CD8-positive, alpha-beta memory T cell (primary cell): ENCODE results near the gene ADAM15. TPM values are rescaled to one million over a fixed set of nuclear protein-coding genes. Genes with fewer than 3 reads are reported as not detected.

Experiments
- CTCF ChIA-PET: fragments of 350-600 bp; sonication (Branson Sonifier 250); formaldehyde crosslinking; loops from one replicate; lab custom pipeline; 2021; ENCODE audit warnings: antibody characterized with exemption; lab: Charles Lee
- POLR2A ChIA-PET: fragments of 350-600 bp; sonication (Branson Sonifier 250); formaldehyde crosslinking; loops from one replicate; lab custom pipeline; 2021; ENCODE audit warnings: antibody characterized with exemption; lab: Charles Lee
- DNase-seq, 5 donors: peaks; one replicate each; pipeline versions ENCODE4 v3.0.0 to v3.0.0-alpha.2; 2020 to 2022; ENCODE audit warnings: mixed read lengths in 1 of 5
- H3K27ac ChIP-seq: one replicate; pipeline ENCODE4 v1.7.0; 2013; ENCODE audit warnings: low read depth, mild to moderate bottlenecking, low read length, moderate library complexity
- H3K27me3 ChIP-seq: 2 replicates; pipeline ENCODE4 v1.7.0; 2013; ENCODE audit warnings: low read length, mild to moderate bottlenecking; ENCODE audit not compliant: insufficient read depth, poor library complexity, severe bottlenecking
- H3K36me3 ChIP-seq: 2 replicates; pipeline ENCODE4 v1.7.0; 2013; ENCODE audit warnings: mild to moderate bottlenecking, low read length, moderate library complexity; ENCODE audit not compliant: insufficient read depth
- H3K4me1 ChIP-seq: 2 replicates; pipeline ENCODE4 v1.7.0; 2013; ENCODE audit warnings: mild to moderate bottlenecking, low read length, moderate library complexity; ENCODE audit not compliant: insufficient read depth
- H3K4me3 ChIP-seq: 2 replicates; pipeline ENCODE4 v1.7.0; 2013; ENCODE audit warnings: mild to moderate bottlenecking, low read length
- H3K9me3 ChIP-seq: 2 replicates; pipeline ENCODE4 v1.7.0; 2013; ENCODE audit warnings: mild to moderate bottlenecking, low read length
- H3K27ac Mint-ChIP-seq, 8 donors: one replicate each; pipeline ENCODE4 v1.8.0; 2020 to 2021; ENCODE audit warnings: mixed read lengths in 8 of 8, mild to moderate bottlenecking in 6 of 8, inconsistent platforms in 3 of 8, moderate library complexity in 3 of 8
- H3K27me3 Mint-ChIP-seq, 2 donors: one replicate each; pipeline ENCODE4 v1.8.0; 2020 to 2021; ENCODE audit warnings: mixed read lengths in 2 of 2, mild to moderate bottlenecking in 1 of 2, moderate library complexity in 1 of 2
- H3K36me3 Mint-ChIP-seq, 3 donors: one replicate each; pipeline ENCODE4 v1.8.0; 2020 to 2021; ENCODE audit warnings: mixed read lengths in 3 of 3, inconsistent platforms in 1 of 3, mild to moderate bottlenecking in 1 of 3
- H3K4me1 Mint-ChIP-seq, 3 donors: one replicate each; pipeline ENCODE4 v1.8.0; 2020 to 2021; ENCODE audit warnings: mixed read lengths in 3 of 3, inconsistent platforms in 1 of 3, mild to moderate bottlenecking in 1 of 3
- H3K4me3 Mint-ChIP-seq, 7 donors: one replicate each; pipeline ENCODE4 v1.8.0; 2020 to 2021; ENCODE audit warnings: mixed read lengths in 7 of 7, mild to moderate bottlenecking in 6 of 7, moderate library complexity in 4 of 7, inconsistent platforms in 2 of 7
- H3K9me3 Mint-ChIP-seq, 5 donors: one replicate each; pipeline ENCODE4 v1.8.0; 2020 to 2022; ENCODE audit warnings: mixed read lengths in 5 of 5, mild to moderate bottlenecking in 3 of 5, moderate library complexity in 2 of 5, inconsistent platforms in 1 of 5
- polyA plus RNA-seq: library from polyadenylated mRNA; unstranded; fragments of 300-500 nt; fragmentation: Illumina TruSeq; gene quantifications from one replicate; pipeline ENCODE4 v1.2.3, GENCODE V29; 2021
- total RNA-seq, 2 experiments: library from RNA; stranded (reverse); gene quantifications; one replicate each; pipeline ENCODE4 v1.2.3, GENCODE V29; 2021

Gene ADAM15
- total and polyA plus RNA-seq, 3 experiments from 2014 or later, result 15.3 to 36.9 (median 34.5) TPM

DNA sequence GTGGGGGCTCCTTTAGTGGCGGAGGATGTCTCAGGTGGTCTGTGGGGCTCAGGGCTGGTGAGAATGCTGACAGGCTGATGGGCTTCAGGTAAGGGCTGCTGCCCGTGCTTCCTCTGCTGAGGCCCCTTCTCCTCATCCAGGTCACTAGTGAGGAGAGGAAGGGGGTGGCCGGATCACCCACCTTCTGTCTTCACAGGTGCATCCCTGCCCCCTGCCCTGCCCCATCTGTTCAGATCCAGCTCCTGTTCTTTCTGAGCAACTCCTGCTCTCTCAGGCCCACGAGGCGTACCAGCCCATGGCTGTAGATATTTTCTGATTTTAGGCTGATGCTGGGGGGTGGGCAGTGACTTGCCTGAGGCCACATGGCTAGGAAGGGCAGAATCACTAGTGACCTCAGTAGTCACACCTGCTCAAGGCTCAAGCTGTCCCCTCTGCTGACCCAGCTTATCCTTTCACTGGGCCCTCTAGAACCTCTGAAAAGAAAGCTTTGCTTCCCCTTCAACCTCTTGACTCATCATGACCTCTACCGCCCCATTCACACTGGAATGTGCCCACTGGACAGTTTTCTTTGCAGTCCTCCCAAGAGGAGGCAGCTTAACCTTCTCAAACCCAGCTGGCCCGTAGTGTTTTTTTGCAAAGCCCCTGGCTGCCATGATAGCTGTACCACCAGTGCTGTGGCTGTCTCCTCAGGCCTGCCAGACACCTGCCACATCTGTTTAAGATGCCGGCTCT is 32.3 kb upstream of the ADAM15 start:
- Mint-ChIP-seq H3K36me3 (peaks cover 0 to 13% (median 0%) of the 10 kb centered on the region in 3 donors), H3K27me3 (no peaks in the 10 kb centered on the region), H3K4me1 (peaks cover 30 to 38% (median 37%) of the 10 kb centered on the region in 3 donors), H3K4me3 (peak overlapping the region in 1 of 7 donors; percentile 41), H3K27ac (peak overlapping the region in 4 of 8 donors; percentile 32 to 76 (median 64)), H3K9me3 (no peaks in the 10 kb centered on the region)
- no peak overlapping the region for H3K4me3 ChIP-seq
- peaks cover 49% of the 10 kb centered on the region for H3K4me1 ChIP-seq
- H3K9me3 ChIP-seq, result no peaks in the 10 kb centered on the region
- ChIA-PET CTCF (interaction anchor here (1.0 to 16.7 kb wide), 11 partner anchors 20 to 79 kb away, joined by 3 to 207 read pairs (median 22); partner anchors contain the start of genes ADAM15, CKS1B, EFNA4 and FLAD1), POLR2A (no interaction called here)
- no peaks in the 10 kb centered on the region for H3K27me3 ChIP-seq
- DNase-seq, result no peak
- H3K27ac ChIP-seq, result no peak overlapping the region
- H3K36me3 ChIP-seq, result peaks cover 12% of the 10 kb centered on the region

- no peak overlapping the region for H3K27ac ChIP-seq
- POLR2A ChIA-PET, result no interaction called here
- H3K4me3 Mint-ChIP-seq, result peak overlapping the region in 3 of 7 donors; percentile 5 to 41 (median 13)
Observed at GRCh38 chr1:155019377-155020245, 31.5 kb upstream of the ADAM15 start.

GRCh38 chr1:155022136-155022926 is 28.8 kb upstream of the ADAM15 start:
- H3K27me3 Mint-ChIP-seq, result no peaks in the 10 kb centered on the region
- Histone ChIP-seq H3K4me1 (peaks cover 13% of the 10 kb centered on the region), H3K4me3 (no peak overlapping the region), H3K36me3 (no peaks in the 10 kb centered on the region), H3K9me3 (no peaks in the 10 kb centered on the region), H3K27me3 (no peaks in the 10 kb centered on the region), H3K27ac (no peak overlapping the region)
- no peaks in the 10 kb centered on the region for H3K9me3 Mint-ChIP-seq
- H3K36me3 Mint-ChIP-seq, result no peaks in the 10 kb centered on the region
- peak overlapping the region in 3 of 8 donors; percentile 38 to 77 (median 74) for H3K27ac Mint-ChIP-seq
- H3K4me3 Mint-ChIP-seq, result no peak overlapping the region
- POLR2A ChIA-PET, result interaction anchor here (0.5 kb wide), 1 partner anchor 723 kb away, joined by 3 read pairs; no protein-coding TSS in a partner anchor
- CTCF ChIA-PET, result interaction anchor here (0.8 to 16.7 kb wide), 5 partner anchors 14 to 63 kb away, joined by 3 to 207 read pairs (median 3); partner anchors contain the start of genes ADAM15, LENEP, PYGO2 and ZBTB7B
- peaks cover 11 to 14% (median 12%) of the 10 kb centered on the region in 3 donors for H3K4me1 Mint-ChIP-seq
- no peak for DNase-seq

More at GRCh38 chr1:155019377-155020245, 31.5 kb upstream of the ADAM15 start:
- H3K4me1 ChIP-seq, result peaks cover 40% of the 10 kb centered on the region
- H3K36me3 ChIP-seq, result peaks cover 6% of the 10 kb centered on the region
- H3K27me3 ChIP-seq, result no peaks in the 10 kb centered on the region
- Mint-ChIP-seq H3K27me3 (no peaks in the 10 kb centered on the region), H3K27ac (peak overlapping the region in 7 of 8 donors; percentile 47 to 82 (median 64)), H3K4me1 (peaks cover 22 to 30% (median 30%) of the 10 kb centered on the region in 3 donors), H3K9me3 (no peaks in the 10 kb centered on the region), H3K36me3 (peaks cover 0 to 8% (median 0%) of the 10 kb centered on the region in 3 donors)
- no peak overlapping the region for H3K4me3 ChIP-seq
- H3K9me3 ChIP-seq, result no peaks in the 10 kb centered on the region
- CTCF ChIA-PET, result interaction anchor here (1.0 to 16.7 kb wide), 7 partner anchors 10 to 66 kb away, joined by 3 to 207 read pairs (median 42); partner anchors contain the start of genes ADAM15, CKS1B, EFNA4 and LENEP
- DNase-seq, result no peak

DNA sequence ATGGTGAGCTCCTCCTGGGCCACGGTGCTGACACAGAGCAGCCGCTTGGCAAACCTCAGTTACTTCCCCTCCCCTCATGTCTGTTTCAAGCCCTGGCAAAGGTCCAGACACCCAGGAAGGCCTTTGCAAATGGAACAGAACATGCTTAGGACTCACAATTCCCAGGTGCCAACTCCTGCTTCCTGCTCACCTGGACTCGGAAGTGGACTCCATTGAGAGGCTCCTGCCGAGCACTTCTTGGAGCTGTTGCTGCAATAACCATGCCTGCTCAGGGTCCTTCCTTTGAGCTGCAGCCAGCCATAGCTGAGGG is 28.2 kb upstream of the ADAM15 start:
- H3K36me3 Mint-ChIP-seq, result no peaks in the 10 kb centered on the region
- peaks cover 6 to 10% (median 7%) of the 10 kb centered on the region in 3 donors for H3K4me1 Mint-ChIP-seq
- no peaks in the 10 kb centered on the region for H3K9me3 Mint-ChIP-seq
- H3K27ac Mint-ChIP-seq, result no peak overlapping the region
- ChIA-PET POLR2A (interaction anchor here (0.5 kb wide), 1 partner anchor 722 kb away, joined by 3 read pairs; no protein-coding TSS in a partner anchor), CTCF (interaction anchor here (0.9 to 16.7 kb wide), 4 partner anchors 15 to 62 kb away, joined by 3 to 207 read pairs (median 3); partner anchors contain the start of genes ADAM15, LENEP, PYGO2 and ZBTB7B)
- H3K36me3 ChIP-seq, result no peaks in the 10 kb centered on the region
- H3K27ac ChIP-seq, result no peak overlapping the region
- no peaks in the 10 kb centered on the region for H3K27me3 ChIP-seq
- H3K27me3 Mint-ChIP-seq, result no peaks in the 10 kb centered on the region
- no peak overlapping the region for H3K4me3 ChIP-seq
- peaks cover 10% of the 10 kb centered on the region for H3K4me1 ChIP-seq
- DNase-seq, result no peak
- no peaks in the 10 kb centered on the region for H3K9me3 ChIP-seq
- no peak overlapping the region for H3K4me3 Mint-ChIP-seq

DNA sequence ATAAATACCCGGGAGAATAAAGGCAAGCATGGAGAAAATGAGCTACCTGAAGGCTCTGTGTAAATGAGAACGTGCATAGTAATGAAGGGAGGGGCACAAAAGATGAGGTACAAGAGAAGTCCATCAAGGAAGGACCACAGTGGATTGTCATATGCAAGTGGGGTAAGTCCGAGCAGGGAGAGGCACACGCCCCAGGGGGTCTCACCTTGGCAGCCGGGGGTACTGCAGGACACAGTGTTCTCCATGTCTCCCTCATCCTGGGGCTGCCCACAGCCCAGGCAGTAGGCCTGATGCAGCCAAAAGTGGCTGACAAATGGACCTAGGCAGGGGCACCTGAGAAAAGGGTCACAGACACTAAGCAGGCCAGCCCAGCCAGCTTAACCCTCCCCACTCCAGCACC is 27.5 kb upstream of the ADAM15 start:
- DNase-seq, result no peak
- Mint-ChIP-seq H3K27me3 (no peaks in the 10 kb centered on the region), H3K36me3 (no peaks in the 10 kb centered on the region), H3K27ac (no peak overlapping the region), H3K9me3 (no peaks in the 10 kb centered on the region), H3K4me3 (no peak overlapping the region), H3K4me1 (peaks cover 4 to 6% (median 5%) of the 10 kb centered on the region in 3 donors)
- Histone ChIP-seq H3K4me3 (no peak overlapping the region), H3K9me3 (no peaks in the 10 kb centered on the region), H3K27ac (no peak overlapping the region), H3K4me1 (peaks cover 2% of the 10 kb centered on the region), H3K27me3 (no peaks in the 10 kb centered on the region), H3K36me3 (no peaks in the 10 kb centered on the region)
- POLR2A ChIA-PET, result no interaction called here
- CTCF ChIA-PET, result interaction anchor here (0.9 kb wide), 1 partner anchor 63 kb away, joined by 3 read pairs; the partner anchor contains the start of gene PYGO2

DNA sequence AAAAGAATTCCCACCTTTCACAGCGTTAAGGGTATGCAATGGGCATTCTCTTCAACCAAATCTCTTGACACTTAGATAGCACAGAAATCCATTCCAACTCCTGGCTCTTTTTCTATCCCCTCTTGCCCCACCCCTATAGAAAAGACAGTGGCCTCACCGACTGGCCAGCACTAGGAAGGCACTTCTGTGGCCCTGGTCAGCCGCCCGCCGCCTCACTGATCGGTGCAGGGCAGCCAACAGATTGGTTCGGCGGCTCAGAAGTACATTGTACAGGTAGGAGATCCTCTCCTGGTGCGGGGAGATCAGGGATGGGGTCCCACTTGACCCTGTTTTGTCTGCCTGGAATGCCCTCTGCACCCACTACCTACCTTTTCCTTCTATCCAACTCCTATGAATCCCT is 26.8 kb upstream of the ADAM15 start:
- H3K27ac Mint-ChIP-seq, result no peak overlapping the region
- Histone ChIP-seq H3K4me3 (no peak overlapping the region), H3K9me3 (no peaks in the 10 kb centered on the region), H3K36me3 (no peaks in the 10 kb centered on the region), H3K27me3 (no peaks in the 10 kb centered on the region), H3K4me1 (no peaks in the 10 kb centered on the region), H3K27ac (no peak overlapping the region)
- peaks cover 3 to 6% of the 10 kb centered on the region in 2 donors for H3K27me3 Mint-ChIP-seq
- no peaks in the 10 kb centered on the region for H3K9me3 Mint-ChIP-seq
- ChIA-PET CTCF (interaction anchor here (0.7 to 1.6 kb wide), 3 partner anchors 20 to 37 kb away, joined by 3 to 4 read pairs (median 4); partner anchors contain the start of gene ADAM15), POLR2A (no interaction called here)
- no peak overlapping the region for H3K4me3 Mint-ChIP-seq
- DNase-seq, result no peak
- no peaks in the 10 kb centered on the region for H3K36me3 Mint-ChIP-seq
- H3K4me1 Mint-ChIP-seq, result peaks cover under 1 to 5% (median 3%) of the 10 kb centered on the region in 3 donors

GRCh38 chr1:155026154-155026553 is 25.0 kb upstream of the ADAM15 start:
- Histone ChIP-seq H3K36me3 (no peaks in the 10 kb centered on the region), H3K27ac (no peak overlapping the region), H3K4me3 (no peak overlapping the region), H3K4me1 (no peaks in the 10 kb centered on the region), H3K27me3 (no peaks in the 10 kb centered on the region), H3K9me3 (no peaks in the 10 kb centered on the region)
- Mint-ChIP-seq H3K36me3 (no peaks in the 10 kb centered on the region), H3K9me3 (no peaks in the 10 kb centered on the region), H3K4me1 (peaks cover 0 to 2% (median 0%) of the 10 kb centered on the region in 3 donors), H3K4me3 (no peak overlapping the region), H3K27ac (no peak overlapping the region), H3K27me3 (peaks cover 6 to 7% of the 10 kb centered on the region in 2 donors)
- ChIA-PET CTCF (interaction anchor here (1.6 kb wide), 2 partner anchors 9 to 25 kb away, joined by 4 to 7 read pairs; partner anchors contain the start of gene ADAM15), POLR2A (no interaction called here)
- DNase-seq, result no peak
